Esophagus muscularis mucosa (tissue), 4 donors: ENCODE measurements around the gene MOCS1. TPM values are rescaled to one million over a fixed set of nuclear protein-coding genes. Genes with fewer than 3 reads are reported as not detected.

ENCODE experiments used
- DNase-seq: peaks from one replicate; pipeline ENCODE4 v3.0.0-alpha.2; 2017; ENCODE audit errors: extremely low spot score
- H3K27ac ChIP-seq, 4 donors: fragments of 200-600 bp; sonication (generic); replicated peaks in 1 of 4; 1 replicate in 3 of 4; 2 replicates in 1 of 4; pipeline ENCODE4 v1.5.1; 2016 to 2019; ENCODE audit warnings: mild to moderate bottlenecking in 1 of 4
- H3K27me3 ChIP-seq, 4 donors: fragments of 200-600 bp; sonication (generic); one replicate each; pipeline versions ENCODE4 v1.5.1 to v1.6.0; 2016 to 2019
- H3K36me3 ChIP-seq, 4 donors: fragments of 200-600 bp; sonication (generic); one replicate each; pipeline ENCODE4 v1.5.1; 2016 to 2019
- H3K4me1 ChIP-seq, 4 donors: fragments of 200-600 bp; sonication (generic); one replicate each; pipeline ENCODE4 v1.5.1; 2016 to 2019
- H3K4me3 ChIP-seq, 4 donors: fragments of 200-600 bp; sonication (generic); 1 replicate in 2 of 4; 2 replicates in 2 of 4; pipeline ENCODE4 v1.5.1; 2016 to 2019; ENCODE audit warnings: mild to moderate bottlenecking in 4 of 4, moderate library complexity in 1 of 4
- H3K9me3 ChIP-seq, 4 donors: fragments of 200-600 bp; sonication (generic); 1 replicate in 3 of 4; 2 replicates in 1 of 4; pipeline ENCODE4 v1.5.1; 2016 to 2019
- CTCF ChIP-seq, 3 experiments: fragments of 200-600 bp in 2 of 3; fragments of 450-650 bp in 1 of 3; sonication (generic) in 2 of 3; IDR thresholded peaks; one replicate each; pipeline ENCODE4 v1.5.1; 2017 to 2019; ENCODE audit warnings: antibody characterized with exemption in 3 of 3, mild to moderate bottlenecking in 2 of 3, moderate library complexity in 1 of 3
- EP300 ChIP-seq: sonication (generic); formaldehyde crosslinking; IDR thresholded peaks from one replicate; pipeline ENCODE4 v1.6.1; 2017; ENCODE audit warnings: antibody characterized with exemption
- POLR2A ChIP-seq: fragments of 450-650 bp; IDR thresholded peaks from one replicate; pipeline ENCODE4 v1.6.1; 2017; ENCODE audit warnings: antibody characterized with exemption, moderate library complexity, mild to moderate bottlenecking, low read depth
- POLR2AphosphoS5 ChIP-seq, 2 donors: sonication (generic); formaldehyde crosslinking; IDR thresholded peaks; one replicate each; pipeline ENCODE4 v1.6.1; 2017; ENCODE audit warnings: antibody characterized with exemption in 2 of 2
- WGBS: methylation state at CpG from one replicate; pipeline ENCODE4 v1.1.5; 2018; 5-methylcytosine and 5-hydroxymethylcytosine counted together
- intact Hi-C: fragments of 100-400 bp; cut with DNase I; formaldehyde crosslinking; loops from one replicate; pipeline ENCODE4 v1.15.1; 2023
- total RNA-seq, 4 donors: library from RNA; depleted of rRNA; stranded (reverse); fragments of >200 nt; gene quantifications; one replicate each; pipeline versions ENCODE4 v1.1.0 to v1.2.1, GENCODE V29; 2016

The MOCS1 gene
- total RNA-seq, 4 donors from 2014 or later, result 19.1 to 37.3 (median 28.0) TPM

- H3K4me3 ChIP-seq, result no peak overlapping the region
- peaks cover 18 to 95% (median 71%) of the 10 kb centered on the region in 4 donors for H3K36me3 ChIP-seq
- DNase-seq, result no peak
- 83% methylated on average over 13 of the region's 13 CpGs for WGBS
- no peaks in the 10 kb centered on the region for H3K9me3 ChIP-seq
- peaks cover 0 to 19% (median 6%) of the 10 kb centered on the region in 4 donors for H3K4me1 ChIP-seq
- H3K27me3 ChIP-seq, result no peaks in the 10 kb centered on the region
- no peak overlapping the region for H3K27ac ChIP-seq
- TF ChIP-seq EP300 (no peak), POLR2AphosphoS5 (IDR thresholded peaks at IDR 0.05) (no peak), CTCF (IDR thresholded peaks at IDR 0.05) (no peak), POLR2A (no peak)
- intact Hi-C loops, result no loop called here
Observed at GRCh38 chr6:39908838-39909583, 25.3 kb downstream of the MOCS1 start.

- intact Hi-C loops, result no loop called here
- no peak for TF ChIP-seq CTCF (IDR thresholded peaks at IDR 0.05)
- no peak for TF ChIP-seq POLR2AphosphoS5 (IDR thresholded peaks at IDR 0.05)
- no peak for TF ChIP-seq EP300
- no peak for TF ChIP-seq POLR2A
- Histone ChIP-seq H3K4me3 (no peak overlapping the region), H3K4me1 (peaks cover 0 to 25% (median 6%) of the 10 kb centered on the region in 4 donors), H3K27me3 (no peaks in the 10 kb centered on the region), H3K9me3 (no peaks in the 10 kb centered on the region), H3K36me3 (peaks cover 12 to 95% (median 71%) of the 10 kb centered on the region in 4 donors), H3K27ac (no peak overlapping the region)
- WGBS, result 94% methylated on average over 5 of the region's 5 CpGs
- no peak for DNase-seq
Observed at GRCh38 chr6:39907871-39908575, 26.2 kb downstream of the MOCS1 start.

GRCh38 chr6:39906318-39906761, 27.9 kb downstream of the MOCS1 start:
- Histone ChIP-seq H3K4me1 (peaks cover 0 to 25% (median 6%) of the 10 kb centered on the region in 4 donors), H3K4me3 (no peak overlapping the region), H3K27me3 (no peaks in the 10 kb centered on the region), H3K27ac (peak overlapping the region; percentile 16 to 45 (median 30)), H3K36me3 (peaks cover 15 to 83% (median 69%) of the 10 kb centered on the region in 4 donors), H3K9me3 (no peaks in the 10 kb centered on the region)
- WGBS, result 81% methylated on average over 8 of the region's 13 CpGs
- TF ChIP-seq POLR2AphosphoS5 (IDR thresholded peaks at IDR 0.05) (no peak), EP300 (no peak), CTCF (IDR thresholded peaks at IDR 0.05) (no peak), POLR2A (no peak)
- intact Hi-C loops, result no loop called here
- DNase-seq, result no peak

- intact Hi-C loops, result no loop called here
- Histone ChIP-seq H3K27me3 (no peaks in the 10 kb centered on the region), H3K27ac (peak overlapping the region; percentile 16 to 45 (median 30)), H3K4me1 (peaks cover 0 to 25% (median 6%) of the 10 kb centered on the region in 4 donors), H3K4me3 (no peak overlapping the region), H3K9me3 (no peaks in the 10 kb centered on the region), H3K36me3 (peaks cover 22 to 83% (median 68%) of the 10 kb centered on the region in 4 donors)
- TF ChIP-seq CTCF (IDR thresholded peaks at IDR 0.05) (no peak), POLR2A (no peak), EP300 (no peak), POLR2AphosphoS5 (IDR thresholded peaks at IDR 0.05) (no peak)
- WGBS, result 63% methylated on average over 3 of the region's 4 CpGs
- DNase-seq, result no peak
Observed at GRCh38 chr6:39905640-39905975, 28.7 kb downstream of the MOCS1 start.
